HL-60/S4 treated with retinoic acid at 250 ng/mL for 4 days and 3 days (cell line): ENCODE measurements around the gene IL31RA.

Experiments used
- in situ Hi-C: fragments of 300-500 bp; cut with MboI; formaldehyde crosslinking; loops from 2 replicates; pipeline ENCODE4 v1.7.0; 2022; ENCODE audit warnings: low sequenced_read_pairs

IL31RA gene

DNA sequence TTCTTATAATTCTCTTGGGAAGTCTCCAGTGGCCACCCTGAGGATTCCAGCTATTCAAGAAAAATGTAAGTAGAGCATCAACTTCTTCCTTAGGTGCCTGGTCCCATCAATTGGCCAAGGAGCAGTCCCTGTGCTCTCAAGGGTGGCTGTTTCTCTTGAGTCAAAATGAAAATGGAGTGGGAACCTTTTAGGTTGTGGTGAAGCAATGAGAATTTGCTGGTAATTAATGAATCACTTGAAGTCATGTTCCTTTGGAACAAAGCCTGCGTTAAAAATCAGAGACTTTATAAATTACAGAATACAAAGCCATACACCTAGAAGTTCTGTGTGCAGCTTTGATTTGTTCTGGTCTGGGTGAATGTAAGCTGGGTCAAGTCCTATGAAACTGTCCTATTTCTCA lies 48.9 kb downstream of the IL31RA start:
- in situ Hi-C loops, result no loop called here

DNA sequence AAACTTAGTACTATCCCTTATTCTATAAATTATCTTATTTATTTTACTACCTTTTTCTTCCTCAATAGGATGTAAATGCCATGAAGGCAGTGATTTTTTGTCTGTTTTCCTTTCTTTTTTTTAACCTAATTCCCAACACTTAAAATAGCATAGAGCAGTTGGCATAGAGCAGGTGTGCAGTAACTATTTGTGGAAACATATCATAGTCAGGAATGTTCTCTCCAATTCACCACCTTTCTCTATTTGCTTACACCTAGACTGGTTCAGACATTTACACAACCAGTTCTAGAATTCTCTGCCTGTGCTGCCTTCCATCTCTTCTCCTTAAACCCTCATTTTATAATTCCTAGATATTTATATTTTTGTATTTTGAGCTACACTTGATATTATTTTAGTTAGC lies 49.6 kb downstream of the IL31RA start:
- in situ Hi-C loops, result no loop called here

DNA sequence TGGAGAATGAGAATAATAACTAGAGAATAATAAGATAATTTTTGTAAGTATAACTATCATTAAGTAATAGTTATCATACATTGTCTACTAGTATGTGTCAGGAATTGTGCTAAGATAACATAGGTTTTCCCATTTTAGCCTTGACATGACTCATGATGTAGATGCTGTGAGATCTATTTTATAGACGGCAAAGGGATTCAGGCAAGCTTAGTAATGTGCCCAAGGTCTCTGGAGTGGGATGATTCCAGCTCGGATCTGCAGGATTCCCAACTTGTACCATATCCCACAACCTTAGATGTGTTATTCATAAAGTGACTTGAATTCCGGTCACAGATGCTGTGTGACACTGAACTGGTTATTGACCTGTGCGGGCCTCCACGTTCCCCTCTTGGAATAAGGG lies 51.5 kb downstream of the IL31RA start:
- in situ Hi-C loops, result no loop called here

DNA sequence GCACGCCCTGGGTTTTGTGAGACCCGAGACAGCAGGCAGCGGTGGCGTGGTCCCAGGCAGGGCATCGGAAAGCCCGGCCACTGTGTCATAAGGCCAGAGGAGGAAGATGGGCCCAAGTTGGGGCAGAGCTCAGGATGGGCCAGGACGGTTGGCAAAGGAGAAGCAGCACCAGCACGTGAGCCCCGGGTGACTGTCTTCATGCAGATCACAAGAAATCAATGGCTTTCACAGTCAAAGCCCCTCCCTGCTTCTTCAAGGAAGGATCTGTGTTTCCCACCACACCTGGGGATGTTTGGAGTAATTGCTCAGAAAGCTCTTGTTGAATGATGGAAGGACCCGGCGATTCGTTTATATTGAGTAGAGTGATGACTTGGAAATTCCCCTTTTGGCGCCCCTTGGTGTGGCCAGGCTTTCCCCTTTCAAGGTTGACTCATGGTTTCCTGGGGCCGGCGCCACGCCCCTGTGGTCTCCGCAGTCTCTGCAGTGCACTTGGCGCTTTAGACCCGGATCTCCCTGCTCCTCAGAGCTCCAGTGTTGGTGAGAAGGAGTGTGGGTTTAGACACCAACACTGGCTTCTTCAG lies 52.1 kb downstream of the IL31RA start:
- in situ Hi-C loops, result no loop called here

DNA sequence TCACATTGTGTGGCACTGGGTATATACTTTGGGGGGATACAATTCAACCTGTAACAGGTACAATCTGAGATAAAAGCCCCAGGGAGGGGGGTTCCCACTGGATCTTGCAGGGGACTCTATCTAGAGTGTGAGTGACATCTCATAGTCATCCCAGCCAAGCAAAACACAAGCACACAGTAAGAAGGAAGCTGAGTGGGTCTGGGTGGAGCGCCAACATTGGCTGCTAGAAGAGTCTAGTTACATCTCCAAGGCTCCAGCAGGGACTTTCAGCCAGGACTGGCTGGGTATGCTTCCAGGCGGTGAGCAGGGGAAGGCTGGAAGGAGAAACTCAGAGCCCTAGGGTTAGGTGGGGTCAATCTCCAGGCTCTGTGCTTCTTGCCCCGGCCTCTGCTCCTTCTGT lies 53.0 kb downstream of the IL31RA start:
- in situ Hi-C loops, result no loop called here

DNA sequence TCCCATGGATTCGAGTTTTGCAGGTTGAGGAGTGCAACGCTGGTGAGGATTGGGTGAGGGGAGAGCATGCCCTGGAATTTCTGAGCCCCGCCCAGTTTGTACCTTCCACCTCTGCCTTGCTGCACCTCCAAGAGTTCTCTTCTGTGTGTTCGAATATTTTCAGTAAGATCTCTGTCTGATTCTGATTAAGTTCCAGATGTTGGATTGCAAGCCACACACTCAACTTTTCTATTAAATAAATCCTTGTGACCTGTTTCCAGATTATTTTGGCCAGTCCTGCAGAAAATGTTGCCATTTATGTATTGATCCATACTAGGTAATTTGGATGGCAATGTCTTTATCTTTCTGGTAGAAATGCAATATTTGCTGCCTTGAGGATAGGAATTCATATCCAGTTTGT lies 54.1 kb downstream of the IL31RA start:
- in situ Hi-C loops, result no loop called here

DNA sequence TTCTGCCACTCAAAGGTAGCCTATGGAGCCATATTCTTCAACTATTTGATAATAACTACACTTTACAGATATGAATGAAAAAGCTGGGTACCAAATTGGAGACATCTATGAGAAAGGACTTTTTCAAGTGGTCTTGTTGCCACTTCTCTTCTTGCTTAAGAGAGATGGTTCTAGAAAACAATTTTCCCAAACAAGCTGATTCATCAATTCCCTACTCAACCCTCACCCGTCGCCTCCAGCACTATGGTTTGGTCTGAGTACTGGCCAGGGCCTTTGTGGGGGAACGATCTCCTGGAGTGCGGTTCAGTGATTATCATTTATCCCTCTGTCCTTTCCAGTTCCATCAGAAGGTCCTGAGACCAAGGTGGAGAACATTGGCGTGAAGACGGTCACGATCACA lies 56.8 kb downstream of the IL31RA start:
- in situ Hi-C loops, result no loop called here

DNA sequence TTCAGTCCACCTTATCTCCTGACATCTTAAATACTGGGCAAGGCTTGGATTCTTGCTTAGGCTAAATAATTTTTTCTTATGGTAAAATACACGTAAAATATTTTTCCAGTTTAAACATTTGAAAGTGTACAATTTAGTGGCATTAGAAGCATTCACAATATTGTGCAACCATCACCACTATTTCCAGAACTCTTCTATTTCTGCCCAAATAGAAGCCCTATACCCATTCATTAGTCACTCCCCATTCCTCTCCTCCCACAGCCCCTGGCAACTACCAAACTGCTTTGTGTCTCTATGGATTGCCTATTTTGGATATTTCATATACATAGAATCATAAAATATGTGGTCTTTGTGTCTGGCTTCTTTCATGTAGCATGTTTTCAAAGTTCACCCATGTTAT lies 57.6 kb downstream of the IL31RA start:
- in situ Hi-C loops, result no loop called here

DNA sequence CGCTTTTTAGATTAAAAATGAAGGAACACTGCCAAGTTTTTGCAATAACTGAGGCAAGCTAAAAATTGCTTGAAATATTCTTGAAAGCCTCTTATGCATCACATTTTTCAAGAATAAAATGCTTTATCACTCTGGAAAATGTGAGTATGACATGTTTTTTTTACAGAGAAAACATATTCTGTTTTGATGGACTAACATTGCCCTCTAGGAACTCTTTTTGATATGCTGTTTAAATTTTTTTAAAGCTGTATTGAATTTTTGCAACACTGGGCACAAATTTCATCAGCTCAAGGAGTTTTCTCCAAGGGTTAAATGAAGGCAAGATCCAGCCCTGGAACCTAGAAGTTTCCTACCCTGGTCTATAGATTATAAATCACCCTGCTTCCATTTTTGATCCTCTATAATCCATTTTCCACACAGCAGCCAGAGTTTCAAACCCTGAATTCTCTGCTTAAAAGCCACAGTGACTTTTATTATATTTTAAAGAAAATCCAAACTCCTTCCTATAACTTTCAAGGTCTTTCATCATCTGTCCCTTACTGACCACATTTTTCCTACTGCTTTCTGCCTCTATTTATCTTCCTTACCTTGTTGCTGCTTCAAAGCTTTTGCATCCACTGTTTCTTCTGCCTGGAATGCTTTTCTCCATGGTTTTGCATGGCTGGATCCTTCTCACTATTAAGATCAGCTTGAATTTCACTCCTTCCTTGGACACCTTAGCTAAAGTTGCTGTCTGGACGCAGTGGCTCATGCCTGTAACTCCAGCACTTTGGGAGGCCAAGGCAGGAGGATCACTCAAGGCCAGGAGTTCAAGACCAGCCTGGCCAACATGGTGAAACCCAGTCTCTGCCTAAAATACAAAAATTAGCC lies 60.9 kb downstream of the IL31RA start:
- in situ Hi-C loops, result no loop called here

DNA sequence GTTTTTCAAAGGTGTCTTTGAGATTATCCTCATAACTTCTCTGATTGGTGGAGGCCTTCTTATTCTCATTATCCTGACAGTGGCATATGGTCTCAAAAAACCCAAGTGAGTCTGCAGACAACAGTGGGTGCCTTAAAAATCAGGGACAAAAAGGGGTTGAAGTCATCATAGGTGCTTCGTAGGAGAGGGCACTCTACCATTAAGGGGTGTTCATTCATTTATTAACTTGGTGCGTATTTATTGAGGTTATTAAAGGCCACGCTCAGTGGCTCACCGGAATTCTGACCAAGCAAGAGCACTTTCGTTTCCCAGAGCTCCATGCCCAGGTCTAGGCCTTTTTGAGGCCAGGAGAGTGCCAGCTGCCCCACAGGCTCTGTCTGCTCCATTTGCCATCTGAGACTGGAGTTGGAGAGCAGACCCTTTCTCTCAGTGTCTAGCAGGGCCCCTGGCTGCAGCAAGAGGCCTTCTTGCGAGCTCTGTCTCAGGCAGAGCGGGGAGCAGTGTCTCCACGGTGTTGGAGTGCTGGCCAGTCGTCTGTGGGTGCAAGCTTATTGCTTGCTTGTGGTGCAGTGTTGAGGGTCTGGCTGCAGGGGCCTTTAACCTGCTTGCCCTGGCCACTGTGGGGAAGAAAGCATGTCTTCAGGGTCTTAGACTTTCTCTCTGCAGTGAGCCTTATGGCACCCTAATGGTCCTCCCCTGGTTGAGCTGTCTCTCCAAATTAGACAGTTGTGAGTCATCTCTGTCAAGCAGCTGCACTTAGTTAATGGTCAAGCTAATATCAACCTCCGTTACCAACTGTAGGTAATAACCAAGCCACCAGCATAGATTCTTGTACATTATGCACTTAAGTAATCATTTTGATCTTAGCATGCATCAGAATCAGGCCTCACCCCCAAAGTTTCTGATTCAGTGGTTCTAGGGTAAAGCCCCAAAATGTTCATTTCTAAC lies 62.6 kb downstream of the IL31RA start:
- in situ Hi-C loops, result no loop called here

DNA sequence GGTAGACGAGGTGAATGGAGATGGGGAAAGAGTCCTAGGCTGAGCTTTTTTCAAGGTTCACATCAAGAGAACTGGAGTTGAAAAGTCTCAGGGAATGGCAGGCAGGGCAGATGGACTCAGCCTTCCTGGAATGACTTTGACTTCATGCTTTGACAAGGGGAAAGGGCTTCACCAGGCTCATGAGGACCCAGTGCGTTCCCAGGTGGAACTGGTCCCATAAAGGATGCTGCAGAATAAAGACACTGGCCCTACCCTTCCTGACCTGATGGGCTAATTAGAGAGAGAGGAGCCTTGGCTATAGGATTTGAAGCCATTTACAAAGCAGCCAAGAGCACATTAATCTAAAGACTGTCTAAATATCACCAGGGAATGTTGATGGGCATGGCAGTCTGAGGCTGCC lies 63.8 kb downstream of the IL31RA start:
- in situ Hi-C loops, result no loop called here

DNA sequence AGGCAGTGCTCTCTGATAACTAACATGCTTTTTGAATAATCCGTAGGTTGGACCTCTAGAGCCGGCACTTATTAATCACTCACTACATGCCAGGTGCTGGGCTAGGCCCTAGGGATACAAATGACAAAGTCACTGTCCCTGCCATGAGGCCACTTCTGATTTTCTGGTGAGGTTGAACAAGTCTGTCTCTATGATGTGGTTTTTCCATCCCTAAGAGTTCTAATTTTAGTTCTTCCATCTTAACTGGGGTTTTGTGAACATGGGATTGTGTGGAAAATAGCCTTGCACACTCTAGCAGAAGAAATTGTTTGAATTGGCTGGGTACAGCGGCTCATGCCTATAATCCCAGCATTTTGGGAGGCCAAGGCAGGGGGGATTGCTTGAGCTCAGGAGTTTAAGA lies 64.6 kb downstream of the IL31RA start:
- in situ Hi-C loops, result no loop called here

DNA sequence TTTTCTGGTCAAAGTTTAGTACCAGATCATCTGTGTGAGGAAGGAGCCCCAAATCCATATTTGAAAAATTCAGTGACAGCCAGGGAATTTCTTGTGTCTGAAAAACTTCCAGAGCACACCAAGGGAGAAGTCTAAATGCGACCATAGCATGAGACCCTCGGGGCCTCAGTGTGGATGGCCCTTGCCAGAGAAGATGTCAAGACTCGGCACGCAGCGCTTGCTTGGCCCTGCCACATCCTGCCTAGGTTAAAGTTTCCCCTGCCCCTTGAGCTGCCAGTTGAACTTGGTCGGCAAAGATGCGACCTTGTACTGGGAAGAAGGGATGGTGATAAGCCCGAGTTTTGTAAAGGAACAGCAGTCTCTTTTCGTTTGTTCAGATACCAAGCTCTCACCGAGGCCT lies 65.8 kb downstream of the IL31RA start:
- in situ Hi-C loops, result no loop called here

DNA sequence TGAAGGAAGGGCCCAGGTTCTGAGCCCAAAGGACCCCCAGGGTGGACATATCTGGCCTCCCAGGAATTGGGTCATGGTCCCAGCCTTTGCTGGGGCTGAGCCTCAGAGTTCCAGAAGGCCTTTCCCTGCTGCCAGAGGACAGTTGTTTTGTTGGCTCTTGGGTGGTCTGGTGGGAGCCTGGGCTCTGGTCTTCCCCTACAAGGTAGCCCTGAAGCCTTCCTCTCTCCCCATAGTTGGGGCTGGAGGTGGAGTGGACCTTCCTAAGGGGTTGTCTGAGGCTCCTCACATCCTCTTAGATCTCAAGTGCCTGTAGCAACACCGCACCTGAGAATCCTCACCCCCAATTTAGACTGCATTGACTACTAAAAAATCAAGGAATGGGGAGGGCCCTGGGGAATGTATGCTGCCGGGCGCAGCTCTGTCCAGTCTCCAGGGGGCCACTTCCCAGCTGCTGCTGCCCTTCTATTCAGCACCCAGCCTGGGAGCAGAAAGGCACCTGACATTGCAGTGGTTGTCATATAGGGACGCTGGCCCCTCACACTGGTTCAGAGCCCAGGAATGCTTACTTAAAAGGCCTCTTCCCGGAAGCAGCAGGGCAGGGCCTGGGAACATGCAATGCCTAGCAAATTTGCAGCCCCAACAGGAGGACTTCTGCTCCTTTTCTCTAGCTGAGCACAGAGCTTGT lies 66.4 kb downstream of the IL31RA start:
- in situ Hi-C loops, result no loop called here

DNA sequence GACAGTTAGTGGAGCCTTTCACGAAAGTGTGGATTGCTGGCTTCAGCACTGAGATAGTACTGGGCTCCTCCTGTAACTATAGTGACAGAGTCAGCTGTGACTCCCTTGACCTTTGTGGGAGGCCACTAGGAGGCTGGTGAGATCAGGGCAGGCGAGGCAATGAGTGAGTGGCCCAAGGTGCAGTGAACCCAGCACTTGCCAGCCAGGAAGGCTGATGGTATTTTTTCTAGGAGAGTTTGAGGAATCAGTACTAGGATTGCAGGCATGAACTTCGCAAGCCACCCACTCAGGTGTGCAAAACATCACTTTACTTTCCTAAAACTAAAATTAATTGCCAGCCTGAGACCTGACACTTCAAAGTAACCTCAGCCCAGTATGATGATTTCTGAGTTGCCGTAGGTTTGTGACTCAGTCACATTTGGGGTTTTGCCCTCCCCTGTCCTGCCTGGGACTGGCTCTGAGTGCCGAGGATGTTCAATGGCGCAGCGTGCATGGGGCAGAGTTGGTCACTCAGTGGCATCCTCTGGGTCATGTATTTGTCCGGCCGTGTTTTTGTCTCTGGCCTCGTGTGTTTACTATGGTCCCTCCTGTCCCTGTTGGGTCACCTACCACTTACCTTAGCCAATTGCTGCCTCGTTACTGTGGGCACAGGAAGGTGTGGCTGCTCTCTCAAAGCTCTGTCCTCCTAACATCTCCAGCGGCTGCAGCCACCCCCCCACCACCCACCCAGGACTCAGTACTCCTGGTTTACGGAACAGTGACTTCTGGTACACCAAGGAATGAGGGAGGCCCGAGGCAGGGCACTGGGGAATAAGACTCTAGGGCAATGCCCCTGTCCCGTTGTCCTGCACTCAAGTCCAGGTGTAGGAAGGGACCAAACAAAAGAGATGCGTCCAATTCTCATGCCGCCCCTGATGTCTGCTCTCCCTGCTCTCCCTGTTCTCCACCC lies 67.2 kb downstream of the IL31RA start:
- in situ Hi-C loops, result no loop called here

DNA sequence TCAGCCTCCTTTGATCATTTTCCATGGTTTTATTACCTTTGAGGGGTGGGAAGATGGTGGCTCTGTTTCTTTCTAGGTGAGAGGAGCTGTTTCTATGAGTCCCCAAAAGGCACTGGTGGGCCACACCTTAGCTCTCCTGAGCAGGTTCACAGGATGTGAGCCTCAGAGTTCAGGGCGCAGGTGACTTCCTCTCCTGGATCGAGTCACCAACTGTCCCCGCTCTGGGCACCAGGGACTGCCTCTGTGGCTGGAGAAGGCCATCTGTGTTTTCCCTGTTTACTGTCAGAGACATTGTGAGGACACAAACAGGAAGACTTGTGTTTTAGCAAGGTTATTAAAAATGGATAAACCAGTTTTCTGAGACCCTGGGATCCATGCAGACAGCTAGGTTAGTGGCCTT lies 68.5 kb downstream of the IL31RA start:
- in situ Hi-C loops, result no loop called here

DNA sequence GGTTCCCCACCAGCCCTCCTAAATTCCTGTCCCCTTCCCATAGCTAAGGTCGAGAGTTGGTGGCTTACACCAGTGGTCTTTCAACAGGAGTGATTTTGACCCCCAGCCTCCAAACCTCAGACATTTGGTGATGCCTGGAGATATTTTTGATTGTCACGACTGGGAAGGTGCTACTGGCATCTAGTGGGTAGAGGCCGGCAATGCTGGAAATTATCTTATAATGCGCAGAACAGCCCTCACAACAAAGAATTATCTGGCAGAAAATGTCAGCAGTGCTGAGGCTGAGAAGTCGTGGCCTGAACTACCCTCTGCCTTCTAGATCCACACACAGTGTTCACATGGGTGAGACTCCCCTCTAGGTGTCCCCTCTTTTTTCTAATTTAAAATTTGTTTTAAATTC lies 69.6 kb downstream of the IL31RA start:
- in situ Hi-C loops, result no loop called here

DNA sequence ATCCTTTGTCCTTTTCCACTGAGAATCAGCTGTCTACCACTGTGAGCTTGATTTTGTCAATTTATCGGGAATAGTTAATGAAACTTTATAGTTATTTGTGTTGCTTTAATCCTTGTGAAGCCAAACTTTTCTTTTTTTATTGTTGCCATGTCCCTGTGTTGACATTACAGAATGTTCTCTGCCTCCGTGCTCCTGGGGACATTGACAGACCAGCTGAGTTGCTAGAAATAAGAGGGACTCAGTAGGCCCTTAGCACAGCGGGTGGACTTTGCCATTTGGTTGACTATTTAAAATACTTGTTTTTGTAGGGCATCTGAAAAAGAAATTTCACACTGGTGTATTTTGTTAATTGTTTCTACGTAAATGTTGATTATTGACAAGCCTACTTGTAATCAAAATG lies 70.5 kb downstream of the IL31RA start:
- in situ Hi-C loops, result no loop called here

DNA sequence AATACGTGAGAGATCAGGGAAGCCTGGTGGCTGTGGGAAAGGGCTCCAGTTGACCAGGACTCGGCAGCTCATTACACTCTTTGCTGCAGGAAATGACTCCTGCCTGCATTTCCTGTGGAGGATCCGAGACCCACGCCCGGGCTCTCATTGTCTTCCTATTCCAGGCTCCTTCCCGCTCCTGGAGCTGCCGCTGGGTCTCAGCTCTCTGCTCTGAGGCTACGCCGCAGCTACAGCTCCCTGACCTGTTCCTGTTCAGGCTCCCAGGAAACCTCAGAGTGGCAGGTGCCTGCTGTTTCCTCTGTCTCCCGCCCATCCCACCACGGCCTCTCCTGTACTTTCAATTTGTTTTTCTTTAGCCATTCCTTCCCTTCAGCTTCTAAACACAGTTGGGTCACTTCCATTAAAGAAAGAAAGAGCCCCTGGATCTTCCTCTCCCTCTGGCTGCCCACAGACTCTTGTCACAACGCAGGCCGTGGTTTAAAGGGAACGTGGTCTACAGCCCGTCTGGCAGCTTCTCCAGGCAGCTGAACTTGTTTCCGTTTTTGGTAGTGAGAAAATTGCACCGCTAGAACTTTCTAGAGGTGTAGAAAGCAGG lies 72.1 kb downstream of the IL31RA start:
- in situ Hi-C loops, result no loop called here
